HL-60 (cell line): Measurements from ENCODE around the gene CCR1.

Experiments used
- CTCF ChIP-seq: IDR thresholded peaks from one replicate; pipeline ENCODE4 v1.5.1; 2011; ENCODE audit warnings: low read length, control low read depth, inconsistent platforms; ENCODE audit not compliant: insufficient read depth
- GABPA ChIP-seq: IDR thresholded peaks from 2 replicates; pipeline ENCODE4 v1.6.1; 2012; ENCODE audit warnings: low read depth
- POLR2AphosphoS5 ChIP-seq: IDR thresholded peaks from 2 replicates; pipeline ENCODE4 v1.6.1; 2012; ENCODE audit warnings: low read depth
- SPI1 ChIP-seq: IDR thresholded peaks from 2 replicates; pipeline ENCODE4 v1.6.1; 2012; ENCODE audit warnings: low read depth, mild to moderate bottlenecking, borderline replicate concordance
- TF ChIP-seq, protein P1 (sequence below): IDR thresholded peaks from 2 replicates; pipeline ENCODE4 v1.6.1; 2012; ENCODE audit warnings: low read depth; ENCODE audit not compliant: insufficient replicate concordance

DNA sequence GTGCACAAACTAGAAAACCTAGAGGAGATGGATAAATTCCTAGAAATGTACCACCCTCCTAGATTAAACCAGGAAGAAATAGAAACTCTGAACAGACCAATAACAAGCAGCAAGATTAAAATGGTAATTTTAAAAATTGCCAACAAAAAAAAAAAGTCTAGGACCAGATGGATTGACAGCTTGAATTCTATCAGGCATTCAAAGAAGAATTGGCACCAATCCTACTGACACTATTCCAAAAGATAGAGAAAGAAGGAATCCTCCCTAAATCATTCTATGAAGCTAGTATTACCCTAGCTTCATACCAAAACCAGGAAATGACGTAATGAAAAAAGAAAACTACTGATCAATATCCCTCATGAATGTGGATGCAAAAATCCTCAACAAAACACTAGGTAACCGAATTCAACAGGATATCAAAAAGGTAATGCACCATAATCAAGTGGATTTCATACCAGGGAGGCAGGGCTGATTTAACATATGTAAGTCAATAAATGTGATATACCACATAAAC lies 10.1 kb upstream of the CCR1 start:
- TF ChIP-seq CTCF: no peak
- TF ChIP-seq POLR2AphosphoS5: no peak
- TF ChIP-seq, protein P1, sequence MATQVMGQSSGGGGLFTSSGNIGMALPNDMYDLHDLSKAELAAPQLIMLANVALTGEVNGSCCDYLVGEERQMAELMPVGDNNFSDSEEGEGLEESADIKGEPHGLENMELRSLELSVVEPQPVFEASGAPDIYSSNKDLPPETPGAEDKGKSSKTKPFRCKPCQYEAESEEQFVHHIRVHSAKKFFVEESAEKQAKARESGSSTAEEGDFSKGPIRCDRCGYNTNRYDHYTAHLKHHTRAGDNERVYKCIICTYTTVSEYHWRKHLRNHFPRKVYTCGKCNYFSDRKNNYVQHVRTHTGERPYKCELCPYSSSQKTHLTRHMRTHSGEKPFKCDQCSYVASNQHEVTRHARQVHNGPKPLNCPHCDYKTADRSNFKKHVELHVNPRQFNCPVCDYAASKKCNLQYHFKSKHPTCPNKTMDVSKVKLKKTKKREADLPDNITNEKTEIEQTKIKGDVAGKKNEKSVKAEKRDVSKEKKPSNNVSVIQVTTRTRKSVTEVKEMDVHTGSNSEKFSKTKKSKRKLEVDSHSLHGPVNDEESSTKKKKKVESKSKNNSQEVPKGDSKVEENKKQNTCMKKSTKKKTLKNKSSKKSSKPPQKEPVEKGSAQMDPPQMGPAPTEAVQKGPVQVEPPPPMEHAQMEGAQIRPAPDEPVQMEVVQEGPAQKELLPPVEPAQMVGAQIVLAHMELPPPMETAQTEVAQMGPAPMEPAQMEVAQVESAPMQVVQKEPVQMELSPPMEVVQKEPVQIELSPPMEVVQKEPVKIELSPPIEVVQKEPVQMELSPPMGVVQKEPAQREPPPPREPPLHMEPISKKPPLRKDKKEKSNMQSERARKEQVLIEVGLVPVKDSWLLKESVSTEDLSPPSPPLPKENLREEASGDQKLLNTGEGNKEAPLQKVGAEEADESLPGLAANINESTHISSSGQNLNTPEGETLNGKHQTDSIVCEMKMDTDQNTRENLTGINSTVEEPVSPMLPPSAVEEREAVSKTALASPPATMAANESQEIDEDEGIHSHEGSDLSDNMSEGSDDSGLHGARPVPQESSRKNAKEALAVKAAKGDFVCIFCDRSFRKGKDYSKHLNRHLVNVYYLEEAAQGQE: no peak
- TF ChIP-seq GABPA: no peak
- TF ChIP-seq SPI1: no peak
